Measurements from ENCODE around the gene IL1R2.

DNA sequence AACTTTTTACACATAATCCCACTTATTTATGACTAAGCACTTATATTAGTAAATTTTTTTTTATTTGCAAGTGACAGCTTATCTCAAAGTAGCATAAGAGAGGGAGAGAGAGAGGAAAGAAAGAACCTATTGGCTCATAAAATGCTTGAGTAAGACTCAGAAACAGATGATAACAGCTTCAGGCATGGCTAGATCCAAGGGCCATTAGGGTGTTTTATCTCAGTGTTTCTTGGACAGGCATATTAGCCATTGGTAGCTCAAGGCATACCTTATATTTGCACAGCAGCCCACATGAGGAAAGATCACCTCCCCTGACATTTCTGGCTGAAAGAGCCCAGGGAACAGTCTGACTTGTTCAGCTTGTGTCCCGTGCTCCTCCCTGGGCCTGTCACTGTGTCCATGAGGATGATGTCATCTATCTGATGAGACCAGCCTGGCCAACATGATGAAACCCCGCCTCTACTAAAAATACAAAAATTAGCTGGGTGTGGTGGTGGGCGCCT is 64.4 kb downstream of the IL1R2 start:
- TF ChIP-seq, protein P1, sequence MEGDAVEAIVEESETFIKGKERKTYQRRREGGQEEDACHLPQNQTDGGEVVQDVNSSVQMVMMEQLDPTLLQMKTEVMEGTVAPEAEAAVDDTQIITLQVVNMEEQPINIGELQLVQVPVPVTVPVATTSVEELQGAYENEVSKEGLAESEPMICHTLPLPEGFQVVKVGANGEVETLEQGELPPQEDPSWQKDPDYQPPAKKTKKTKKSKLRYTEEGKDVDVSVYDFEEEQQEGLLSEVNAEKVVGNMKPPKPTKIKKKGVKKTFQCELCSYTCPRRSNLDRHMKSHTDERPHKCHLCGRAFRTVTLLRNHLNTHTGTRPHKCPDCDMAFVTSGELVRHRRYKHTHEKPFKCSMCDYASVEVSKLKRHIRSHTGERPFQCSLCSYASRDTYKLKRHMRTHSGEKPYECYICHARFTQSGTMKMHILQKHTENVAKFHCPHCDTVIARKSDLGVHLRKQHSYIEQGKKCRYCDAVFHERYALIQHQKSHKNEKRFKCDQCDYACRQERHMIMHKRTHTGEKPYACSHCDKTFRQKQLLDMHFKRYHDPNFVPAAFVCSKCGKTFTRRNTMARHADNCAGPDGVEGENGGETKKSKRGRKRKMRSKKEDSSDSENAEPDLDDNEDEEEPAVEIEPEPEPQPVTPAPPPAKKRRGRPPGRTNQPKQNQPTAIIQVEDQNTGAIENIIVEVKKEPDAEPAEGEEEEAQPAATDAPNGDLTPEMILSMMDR (CRISPR knock-in tag; IDR thresholded peaks at IDR 0.05) = no peak
- TF ChIP-seq HINFP (CRISPR knock-in tag; IDR thresholded peaks at IDR 0.05; ENCODE audit: low read depth) = no peak
- TF ChIP-seq AFF4 (CRISPR knock-in tag; IDR thresholded peaks at IDR 0.05) = no peak
- no peak for TF ChIP-seq GTF2F1 (IDR thresholded peaks at IDR 0.05; ENCODE audit: low read length)
- no peak for TF ChIP-seq JUND (CRISPR knock-in tag; IDR thresholded peaks at IDR 0.05)
- TF ChIP-seq ZFAT (CRISPR knock-in tag; conservative IDR thresholded peaks at IDR 0.05) = no peak
- TF ChIP-seq, protein P2, sequence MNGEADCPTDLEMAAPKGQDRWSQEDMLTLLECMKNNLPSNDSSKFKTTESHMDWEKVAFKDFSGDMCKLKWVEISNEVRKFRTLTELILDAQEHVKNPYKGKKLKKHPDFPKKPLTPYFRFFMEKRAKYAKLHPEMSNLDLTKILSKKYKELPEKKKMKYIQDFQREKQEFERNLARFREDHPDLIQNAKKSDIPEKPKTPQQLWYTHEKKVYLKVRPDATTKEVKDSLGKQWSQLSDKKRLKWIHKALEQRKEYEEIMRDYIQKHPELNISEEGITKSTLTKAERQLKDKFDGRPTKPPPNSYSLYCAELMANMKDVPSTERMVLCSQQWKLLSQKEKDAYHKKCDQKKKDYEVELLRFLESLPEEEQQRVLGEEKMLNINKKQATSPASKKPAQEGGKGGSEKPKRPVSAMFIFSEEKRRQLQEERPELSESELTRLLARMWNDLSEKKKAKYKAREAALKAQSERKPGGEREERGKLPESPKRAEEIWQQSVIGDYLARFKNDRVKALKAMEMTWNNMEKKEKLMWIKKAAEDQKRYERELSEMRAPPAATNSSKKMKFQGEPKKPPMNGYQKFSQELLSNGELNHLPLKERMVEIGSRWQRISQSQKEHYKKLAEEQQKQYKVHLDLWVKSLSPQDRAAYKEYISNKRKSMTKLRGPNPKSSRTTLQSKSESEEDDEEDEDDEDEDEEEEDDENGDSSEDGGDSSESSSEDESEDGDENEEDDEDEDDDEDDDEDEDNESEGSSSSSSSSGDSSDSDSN (CRISPR knock-in tag; IDR thresholded peaks at IDR 0.05) = no peak
- TF ChIP-seq RARG (CRISPR knock-in tag; IDR thresholded peaks at IDR 0.05; ENCODE audit: low read depth) = no peak
